ENCODE data around the gene CPNE7.
"Not testable (repeated sequence)": the region's sequence is repeated elsewhere in the genome, so short reads cannot be mapped to it uniquely, and the experiment has no call there.

CPNE7 gene

DNA sequence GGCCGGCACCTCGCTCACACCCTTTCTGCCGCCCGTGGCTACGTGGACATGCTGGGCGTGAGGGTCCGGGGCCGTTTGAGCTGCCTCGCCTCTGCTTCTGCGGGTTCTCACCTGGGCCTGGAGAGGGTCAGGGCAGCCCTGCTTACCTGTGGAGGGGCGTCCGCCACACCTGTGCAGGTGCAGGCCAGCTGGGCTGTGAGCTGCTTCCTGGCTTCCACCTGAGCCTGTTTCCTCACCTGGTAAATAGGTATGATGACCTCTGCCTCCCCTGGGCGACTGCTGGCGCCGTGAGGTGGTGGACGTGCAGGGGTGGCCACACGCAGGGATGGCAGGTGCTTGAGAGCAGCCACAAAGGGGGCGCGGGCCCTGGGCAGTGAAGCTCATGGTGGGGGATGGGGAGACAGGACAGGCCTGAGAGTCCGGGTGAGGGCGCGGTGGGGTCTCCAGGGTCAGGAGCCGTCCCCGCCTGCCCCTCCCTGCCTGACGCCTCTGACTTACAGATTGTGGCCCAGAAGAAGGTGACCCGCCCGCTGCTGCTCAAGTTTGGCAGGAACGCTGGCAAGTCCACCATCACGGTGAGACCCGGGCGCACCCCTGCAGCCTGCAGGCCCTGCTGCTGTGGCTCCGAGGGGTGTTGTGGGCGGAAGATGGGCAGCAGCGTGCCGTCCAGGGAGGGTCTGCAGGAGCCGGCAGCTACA is 7.8 kb downstream of the CPNE7 start:
- DNase-seq (ENCODE audit: low read depth) = no peak

DNA sequence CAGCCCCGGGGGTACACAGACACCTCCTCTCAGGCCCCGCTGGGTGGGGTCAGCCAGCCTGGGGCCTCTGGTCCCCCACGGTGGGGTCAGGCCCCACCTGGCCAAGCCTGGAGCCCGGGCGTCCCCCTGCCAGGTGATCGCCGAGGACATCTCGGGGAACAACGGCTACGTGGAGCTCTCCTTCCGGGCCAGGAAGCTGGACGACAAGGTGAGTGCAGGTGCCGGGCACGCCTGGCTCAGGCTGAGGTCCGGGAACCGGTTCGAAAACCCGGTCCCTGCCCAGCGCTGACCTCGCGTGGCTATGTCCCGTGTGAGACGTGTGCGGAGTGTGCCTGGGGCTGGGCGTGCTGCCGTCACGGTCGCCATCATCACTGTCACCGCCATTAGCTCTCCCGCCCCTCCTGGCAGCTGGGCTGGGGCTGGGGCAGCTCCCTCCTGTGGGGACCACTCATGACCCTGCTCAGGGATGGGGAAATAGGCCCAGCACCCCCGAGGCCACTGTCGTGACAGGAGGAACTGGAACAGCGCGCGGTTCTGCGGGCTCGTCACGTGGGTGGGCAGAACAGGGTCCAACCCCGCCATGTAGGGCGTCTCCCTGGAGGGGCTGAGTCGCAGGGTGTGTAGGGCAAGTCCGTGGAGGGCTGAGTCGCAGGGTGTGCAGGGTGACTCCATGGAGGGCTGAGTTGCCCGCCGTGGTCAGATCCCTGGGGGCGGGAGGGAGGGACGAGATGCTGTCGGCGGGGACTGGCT is 8.5 kb downstream of the CPNE7 start:
- no peak for DNase-seq (ENCODE audit: low read depth)

DNA sequence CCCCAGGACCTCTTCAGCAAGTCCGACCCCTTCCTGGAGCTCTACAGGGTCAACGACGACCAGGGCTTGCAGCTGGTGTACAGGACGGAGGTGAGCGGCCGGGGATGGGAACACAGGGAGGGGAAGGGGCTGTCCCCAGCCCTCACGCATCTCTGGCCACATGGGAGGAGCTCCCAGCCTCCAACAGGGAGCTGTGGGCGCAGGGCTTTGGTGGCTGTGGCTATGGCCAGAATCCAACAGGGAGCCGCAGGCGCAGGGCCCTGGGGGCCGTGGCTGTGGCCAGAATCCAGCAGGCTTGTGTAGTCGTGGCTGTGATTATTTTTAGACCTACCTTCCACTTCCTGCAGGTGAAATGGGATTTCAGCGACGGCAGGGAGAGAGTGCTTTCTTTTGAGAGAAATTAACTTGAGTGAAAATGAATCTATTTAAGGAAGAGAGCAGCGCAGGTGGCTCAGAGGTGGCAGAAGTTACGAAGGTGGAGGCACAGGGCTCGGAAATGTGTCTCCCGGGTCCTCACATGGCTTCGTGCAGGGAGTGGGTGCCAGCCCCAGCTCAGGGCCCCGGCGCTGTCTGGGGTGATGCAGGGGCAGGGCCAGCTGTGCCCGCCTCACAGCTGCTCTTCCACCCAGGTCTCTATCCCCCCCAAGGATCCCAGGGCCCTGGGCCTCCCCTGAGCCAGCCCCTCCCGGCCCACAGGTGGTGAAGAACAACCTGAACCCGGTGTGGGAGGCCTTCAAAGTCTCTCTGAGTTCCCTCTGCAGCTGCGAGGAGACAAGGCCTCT is 9.4 kb downstream of the CPNE7 start:
- no peak for DNase-seq (ENCODE audit: low read depth)

DNA sequence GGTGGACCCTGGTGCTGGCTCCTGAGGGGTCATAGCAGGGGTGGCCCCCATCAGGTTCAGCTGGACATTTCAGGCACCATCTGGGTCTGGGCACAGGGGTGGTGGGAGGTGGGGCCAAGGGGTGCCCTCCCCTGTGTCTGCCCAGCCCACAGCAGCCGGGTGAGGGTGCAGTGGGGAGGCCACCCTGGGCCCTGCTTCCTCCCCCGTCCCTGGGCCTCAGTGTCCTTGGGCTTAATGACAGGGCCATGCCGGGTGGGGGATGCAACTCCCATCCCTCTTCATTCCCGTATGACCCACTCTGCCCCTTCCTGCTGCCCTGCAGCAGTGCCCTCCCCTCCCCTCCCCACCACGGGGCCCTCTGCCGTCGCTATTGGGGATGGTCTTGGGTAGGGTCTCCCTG is 10.7 kb downstream of the CPNE7 start:
- no peak for DNase-seq (ENCODE audit: low read depth)

DNA sequence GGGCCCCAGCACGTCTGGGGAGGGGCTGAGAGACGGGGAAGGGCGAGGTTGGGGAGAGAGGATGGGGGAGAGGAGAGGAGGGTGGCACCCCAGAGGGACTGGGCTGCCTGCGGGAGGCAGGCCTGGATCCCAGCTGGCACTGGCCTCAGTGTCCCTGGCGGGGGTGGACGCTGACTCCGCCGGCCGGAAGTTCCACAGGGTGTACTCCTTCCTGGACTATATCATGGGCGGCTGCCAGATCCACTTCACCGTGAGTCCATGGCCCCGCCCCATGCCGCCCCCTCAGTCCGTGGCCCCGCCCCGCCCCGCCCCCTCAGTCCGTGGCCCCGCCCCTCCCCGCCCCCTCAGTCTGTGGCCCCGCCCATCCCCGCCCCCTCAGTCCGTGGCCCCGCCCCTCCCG is 11.3 kb downstream of the CPNE7 start:
- DNase-seq (ENCODE audit: low read depth) = no peak

DNA sequence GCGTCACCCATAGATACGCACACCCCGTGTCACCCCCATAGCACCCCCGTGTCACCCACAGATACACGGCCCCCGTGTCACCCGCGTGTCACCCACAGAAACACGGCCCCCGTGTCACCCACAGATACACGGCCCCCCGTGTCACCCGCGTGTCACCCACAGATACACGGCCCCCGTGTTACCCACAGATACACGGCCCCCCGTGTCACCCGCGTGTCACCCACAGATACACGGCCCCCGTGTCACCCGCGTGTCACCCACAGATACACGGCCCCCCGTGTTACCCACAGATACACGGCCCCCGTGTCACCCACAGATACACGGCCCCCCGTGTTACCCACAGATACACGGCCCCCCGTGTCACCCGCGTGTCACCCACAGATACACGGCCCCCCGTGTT is 12.1 kb downstream of the CPNE7 start:
- DNase-seq (ENCODE audit: low read depth) = not testable (repeated sequence)

DNA sequence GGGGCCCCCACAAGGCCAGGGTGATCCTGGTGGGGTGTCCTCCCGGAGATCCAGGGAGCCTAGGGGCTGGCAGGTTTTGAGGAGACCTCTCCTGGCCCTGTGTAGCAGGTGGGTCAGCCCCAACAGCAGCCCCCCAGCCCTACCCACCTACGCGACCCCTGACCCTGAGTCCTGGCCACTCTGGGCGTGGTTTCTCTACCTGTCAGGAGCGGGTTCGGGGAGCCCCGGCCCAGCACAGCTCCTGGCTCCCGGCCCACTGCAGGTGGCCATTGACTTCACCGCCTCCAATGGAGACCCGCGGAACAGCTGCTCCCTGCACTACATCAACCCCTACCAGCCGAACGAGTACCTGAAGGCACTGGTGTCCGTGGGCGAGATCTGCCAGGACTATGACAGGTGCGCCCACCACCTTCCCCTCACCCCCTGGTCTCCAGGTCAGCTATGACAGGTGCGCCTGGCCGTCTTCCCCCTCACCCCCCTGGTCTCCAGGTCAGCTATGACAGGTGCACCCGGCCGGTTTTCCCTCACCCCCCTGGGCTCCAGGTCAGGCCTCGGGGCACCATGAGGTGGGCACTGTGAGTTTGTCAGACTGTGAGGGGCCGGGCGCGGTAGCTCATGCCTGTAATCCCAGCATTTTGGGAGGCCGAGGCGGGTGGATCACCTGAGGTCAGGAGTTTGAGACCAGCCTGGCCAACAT is 13.0 kb downstream of the CPNE7 start:
- no peak for DNase-seq (ENCODE audit: low read depth)

DNA sequence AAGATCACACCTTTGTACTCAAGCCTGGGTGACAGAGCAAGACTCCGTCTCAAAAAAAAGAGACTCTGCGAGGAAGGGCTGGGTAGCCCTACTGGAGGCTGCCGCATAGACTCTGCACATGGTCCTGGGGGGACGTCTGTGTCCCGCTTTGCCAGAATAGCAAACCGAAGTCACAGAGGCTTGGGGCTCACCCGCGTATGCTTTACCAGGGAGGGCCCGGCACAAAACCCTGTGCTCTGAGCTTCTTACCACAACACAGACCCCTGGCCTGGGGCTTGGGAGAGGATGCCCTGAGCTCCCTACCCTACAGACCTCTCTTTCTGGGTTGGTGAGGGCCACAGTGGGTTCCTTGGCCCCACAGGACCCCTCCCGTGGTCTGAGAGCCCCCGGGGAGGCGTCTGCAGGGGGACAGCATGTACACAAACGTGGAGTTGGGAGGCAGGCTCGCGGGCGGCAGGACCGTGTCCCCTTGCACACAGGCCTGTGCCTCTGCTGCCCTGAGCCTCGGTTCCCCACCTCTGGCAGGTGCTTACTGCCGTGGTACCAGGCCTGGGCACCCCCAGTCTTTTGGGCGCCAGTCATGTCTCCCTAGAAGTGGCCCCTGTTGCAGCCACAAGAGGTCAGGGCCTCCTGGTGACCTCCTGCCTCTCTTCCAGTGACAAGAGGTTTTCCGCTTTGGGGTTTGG is 13.8 kb downstream of the CPNE7 start:
- DNase-seq (ENCODE audit: low read depth) = no peak

DNA sequence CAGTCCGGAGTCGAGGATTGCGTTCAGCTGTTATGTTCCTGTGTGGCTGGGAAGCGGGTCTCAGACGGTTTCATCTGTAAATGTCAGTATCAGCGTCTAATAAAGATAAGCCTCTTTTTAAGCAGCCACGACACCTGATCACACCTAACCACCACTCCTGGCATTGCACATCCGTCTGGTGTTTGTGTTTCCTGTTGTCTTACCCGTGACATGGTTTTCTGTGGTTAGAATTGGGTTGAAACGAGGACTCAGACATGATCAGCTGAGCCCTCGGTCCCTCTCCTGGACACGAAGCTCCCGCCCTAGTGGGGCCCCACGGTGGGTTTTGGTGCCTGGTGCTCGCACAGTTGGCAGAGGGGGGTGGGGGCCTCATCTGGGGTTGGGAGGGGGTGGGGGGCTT is 18.3 kb downstream of the CPNE7 start:
- DNase-seq (ENCODE audit: low read depth) = no peak

DNA sequence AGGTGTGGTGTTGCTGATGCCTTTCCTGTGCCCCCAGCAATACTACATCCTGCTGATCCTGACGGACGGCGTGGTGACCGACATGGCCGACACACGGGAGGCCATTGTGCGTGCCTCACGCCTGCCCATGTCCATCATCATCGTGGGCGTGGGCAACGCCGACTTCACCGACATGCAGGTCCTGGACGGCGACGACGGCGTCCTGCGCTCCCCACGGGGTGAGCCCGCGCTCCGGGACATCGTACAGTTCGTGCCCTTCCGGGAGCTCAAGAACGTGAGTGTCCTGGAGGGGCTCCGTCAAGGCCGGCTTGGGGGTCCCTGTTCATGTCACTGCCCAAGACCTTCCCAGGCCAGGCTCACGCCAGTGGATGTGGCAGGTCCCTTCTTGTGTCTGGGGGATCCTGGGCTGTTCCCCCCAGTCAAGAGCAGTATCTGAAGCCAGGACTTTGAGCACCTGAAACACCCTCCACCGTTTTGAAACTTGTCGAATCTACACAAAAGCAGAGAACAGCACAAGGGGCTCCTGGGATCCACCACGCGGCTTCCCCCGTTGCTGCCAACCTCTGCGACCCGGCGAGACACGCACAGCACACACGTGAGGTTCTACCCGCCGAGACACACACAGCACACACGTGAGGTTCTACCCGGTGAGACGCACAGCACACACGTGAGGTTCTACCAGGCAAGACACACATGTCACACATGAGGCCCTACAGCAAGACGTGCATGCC is 19.9 kb downstream of the CPNE7 start:
- DNase-seq (ENCODE audit: low read depth) = no peak

DNA sequence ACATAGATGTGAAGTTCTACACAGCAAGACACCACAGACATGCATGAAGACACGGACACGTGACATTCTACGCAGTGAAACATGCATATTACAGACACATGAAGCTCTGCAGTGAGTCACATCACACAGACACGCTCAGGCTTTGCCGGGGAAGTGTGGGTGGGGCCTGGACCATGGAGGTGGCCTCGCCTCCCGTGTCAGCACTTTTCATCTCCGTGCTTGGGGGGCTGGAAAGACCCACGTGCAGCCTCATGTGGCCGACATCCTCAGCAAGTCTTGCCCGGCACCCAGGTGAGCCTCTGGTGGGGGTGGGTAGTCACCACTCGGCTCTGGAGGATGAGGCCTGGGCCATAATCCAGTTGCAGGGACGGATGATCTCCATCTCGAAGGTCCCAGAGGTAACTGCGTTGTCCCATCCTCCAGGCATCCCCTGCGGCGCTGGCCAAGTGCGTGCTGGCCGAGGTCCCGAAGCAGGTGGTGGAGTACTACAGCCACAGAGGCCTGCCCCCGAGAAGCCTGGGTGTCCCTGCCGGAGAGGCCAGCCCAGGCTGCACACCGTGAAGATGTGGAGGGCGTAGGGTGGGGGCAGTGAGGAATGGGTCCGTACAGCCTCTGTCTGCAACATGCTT is 20.6 kb downstream of the CPNE7 start:
- no peak for DNase-seq (ENCODE audit: low read depth)

DNA sequence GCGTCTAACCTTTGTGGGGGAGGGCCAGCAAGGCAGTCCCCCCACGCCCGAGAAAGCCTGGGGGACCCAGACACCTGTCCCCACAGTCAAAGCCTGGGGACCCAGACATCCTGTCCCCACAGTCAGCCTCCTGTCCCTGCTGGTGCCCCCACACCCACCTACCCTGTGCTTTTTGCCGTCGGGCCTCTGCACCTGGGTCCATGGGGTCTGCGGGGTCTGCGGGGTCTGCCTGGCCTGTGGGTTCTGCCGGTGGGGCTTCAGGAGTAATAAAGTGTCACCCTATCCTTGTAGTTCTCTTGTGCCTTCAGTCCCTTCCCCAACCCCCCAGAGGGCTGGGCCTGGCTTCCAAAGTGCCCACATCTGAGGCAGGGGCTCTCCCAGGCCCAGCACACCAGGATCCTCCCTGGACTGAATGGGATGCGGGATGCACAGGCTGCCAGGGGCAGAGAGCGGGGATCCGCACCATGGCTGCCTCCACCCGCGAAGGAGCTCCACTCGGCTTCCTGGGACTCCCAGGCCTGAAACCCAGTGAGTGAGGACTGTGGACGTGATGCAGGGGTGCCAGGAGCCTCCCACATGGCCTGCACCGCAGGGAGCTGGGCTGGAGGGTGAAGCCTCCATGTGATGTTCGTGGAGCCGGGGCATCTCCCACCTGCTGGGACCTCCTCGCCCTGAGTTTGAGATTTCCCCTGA is 21.5 kb downstream of the CPNE7 start:
- no peak for DNase-seq (ENCODE audit: low read depth)

DNA sequence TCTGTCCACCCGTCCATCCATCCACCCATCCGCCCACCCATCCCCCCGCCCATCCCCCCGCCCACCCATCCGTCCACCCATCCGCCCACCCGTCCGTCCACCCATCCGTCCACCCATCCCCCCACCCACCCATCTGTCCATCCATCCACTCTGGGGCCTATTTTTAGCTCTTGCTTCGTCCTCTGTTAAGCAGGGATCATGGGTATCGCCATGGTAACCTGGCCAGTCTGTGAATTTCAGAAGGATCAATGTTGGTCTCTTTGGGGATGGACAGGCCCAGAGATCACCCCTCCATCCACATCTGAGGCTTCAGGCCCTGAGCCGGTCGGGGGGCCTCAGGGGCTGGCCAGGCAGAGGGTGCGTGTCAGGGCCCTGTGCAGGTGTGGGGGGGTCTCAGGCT is 22.6 kb downstream of the CPNE7 start:
- no peak for DNase-seq (ENCODE audit: low read depth)

DNA sequence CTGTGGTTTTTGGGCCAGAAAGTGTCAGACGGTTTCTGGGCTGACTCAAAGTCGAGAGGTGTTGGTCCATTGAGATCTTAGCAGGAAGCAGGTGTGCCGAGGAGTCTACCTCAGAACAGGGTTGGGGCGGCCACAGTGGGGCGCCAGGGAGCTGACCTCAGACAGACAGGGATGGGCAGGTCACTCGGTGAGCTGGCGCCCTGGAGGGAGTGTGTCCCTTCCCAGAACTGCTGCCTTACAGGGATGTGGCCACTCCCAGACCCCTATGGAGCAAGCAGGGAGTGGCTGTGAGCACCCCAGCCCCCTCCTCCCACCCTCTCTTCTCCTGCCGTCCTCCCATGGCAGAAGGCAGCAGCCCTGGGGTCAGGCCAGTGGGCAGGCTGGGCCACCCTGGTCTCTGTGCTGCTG is 23.9 kb downstream of the CPNE7 start:
- DNase-seq (ENCODE audit: low read depth) = no peak

DNA sequence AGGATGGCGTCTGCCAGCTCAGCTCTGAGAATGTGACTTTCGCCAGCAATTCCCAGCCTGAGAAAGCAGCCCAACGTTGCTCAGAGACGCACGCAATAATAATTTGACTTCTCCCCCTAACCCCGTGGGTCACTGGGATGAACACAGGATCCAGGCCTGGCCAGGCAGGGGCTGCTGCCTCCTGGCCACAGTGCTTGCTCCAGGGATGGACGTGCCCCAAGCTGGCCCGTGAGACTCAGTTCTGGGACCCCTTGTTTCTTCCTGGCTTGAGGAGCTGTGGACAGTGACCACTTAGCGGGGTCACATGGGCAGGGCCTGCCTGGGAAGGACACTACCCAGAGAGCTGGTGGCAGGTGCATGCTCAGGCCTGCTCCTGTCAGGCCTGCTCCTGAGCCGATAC is 24.3 kb downstream of the CPNE7 start:
- DNase-seq (ENCODE audit: low read depth) = no peak

DNA sequence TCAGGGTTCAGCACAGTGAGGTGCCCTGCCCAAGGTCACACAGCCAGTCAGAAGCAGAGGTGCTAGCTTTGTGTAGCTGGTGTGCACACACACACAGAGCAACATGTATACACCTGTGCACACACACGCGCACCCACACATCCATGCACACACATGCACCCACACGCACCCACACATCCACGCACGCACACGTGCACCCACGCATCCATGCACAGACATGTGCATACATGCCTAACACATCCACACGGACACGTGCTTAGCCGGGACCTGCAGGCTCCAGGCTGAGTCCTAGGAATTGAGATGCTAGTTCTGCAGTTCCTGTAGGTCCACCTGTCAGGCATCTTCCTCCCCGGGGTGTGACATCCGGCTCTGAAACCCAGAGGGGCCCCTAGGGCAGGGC is 24.9 kb downstream of the CPNE7 start:
- no peak for DNase-seq (ENCODE audit: low read depth)

DNA sequence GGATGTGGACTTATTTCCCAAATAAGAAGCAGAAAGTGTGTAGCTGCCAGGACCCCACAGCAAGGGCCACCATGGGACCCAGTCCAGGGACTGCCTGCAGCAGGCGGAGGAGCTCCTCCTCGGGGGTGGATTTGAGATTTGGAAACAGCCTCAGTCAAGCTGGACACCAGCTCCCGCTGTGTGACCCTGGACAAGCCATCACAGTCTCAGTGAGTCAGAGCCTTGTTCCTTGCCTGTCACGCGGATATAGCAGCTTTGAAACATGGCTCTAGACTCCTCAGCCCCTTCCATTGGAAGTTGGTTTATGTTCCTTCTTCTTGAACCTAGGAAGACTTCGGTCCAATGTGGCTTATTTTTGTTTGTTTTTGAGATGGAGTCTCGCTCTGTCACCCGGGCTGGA is 25.4 kb downstream of the CPNE7 start:
- no peak for DNase-seq (ENCODE audit: low read depth)

DNA sequence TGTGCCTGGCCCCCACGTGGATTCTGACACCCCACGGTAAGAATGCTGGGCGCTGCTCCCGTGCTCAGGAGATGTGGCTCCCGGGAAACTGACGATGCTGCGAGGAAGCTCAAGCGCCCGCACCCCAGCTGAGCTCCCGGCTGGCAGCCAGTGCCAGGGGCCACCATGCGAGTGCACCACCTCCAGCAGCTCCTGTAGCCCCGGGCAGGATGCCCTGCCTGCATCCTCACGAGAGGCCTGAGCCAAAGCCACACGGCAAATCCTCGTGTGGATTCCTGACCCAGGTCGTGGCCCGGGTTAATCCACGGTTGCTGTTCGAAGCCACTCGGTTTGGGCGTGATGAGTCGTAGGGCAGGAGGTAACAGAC is 26.3 kb downstream of the CPNE7 start:
- DNase-seq (ENCODE audit: low read depth) = no peak

DNA sequence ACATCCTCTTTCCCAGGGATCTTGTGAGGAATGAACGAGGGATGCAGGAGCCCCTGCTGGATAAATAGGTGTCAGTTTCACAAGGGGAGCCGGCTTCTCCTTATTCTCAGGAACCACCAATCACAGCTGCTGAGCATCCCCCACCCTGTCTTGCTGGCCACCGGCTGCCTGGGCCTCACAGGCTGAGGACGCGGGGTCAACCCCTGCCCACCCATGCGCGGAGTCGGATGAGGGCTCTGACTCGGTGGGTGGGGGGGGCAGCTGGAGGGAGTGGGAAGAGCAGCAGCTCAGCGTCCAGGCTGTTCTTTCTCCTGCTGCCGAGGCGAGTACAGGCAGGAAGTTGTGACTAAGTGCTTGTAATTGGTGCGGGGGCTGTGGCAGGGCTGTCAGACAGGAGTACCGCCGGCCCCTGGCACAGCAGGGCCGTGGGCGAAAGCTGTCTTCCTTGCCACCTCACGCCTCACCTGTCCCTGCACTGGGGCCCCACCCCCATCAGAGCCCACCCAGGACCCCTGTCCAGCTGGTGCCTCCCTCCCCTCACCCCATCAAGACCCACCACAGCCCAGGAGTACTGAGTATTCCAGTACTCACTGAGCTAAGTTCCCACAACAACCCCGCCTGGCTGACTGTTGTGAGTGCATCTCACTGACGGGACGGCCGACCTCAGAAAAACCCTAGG is 26.9 kb downstream of the CPNE7 start:
- peak; percentile 59 for DNase-seq (ENCODE audit: low read depth)
